ENCODE measurements around the gene USHBP1.

USHBP1 gene

GRCh38 chr19:17210296-17210695, 54.2 kb downstream of the USHBP1 start:
- no peak for DNase-seq (ENCODE audit: low read depth)

DNA sequence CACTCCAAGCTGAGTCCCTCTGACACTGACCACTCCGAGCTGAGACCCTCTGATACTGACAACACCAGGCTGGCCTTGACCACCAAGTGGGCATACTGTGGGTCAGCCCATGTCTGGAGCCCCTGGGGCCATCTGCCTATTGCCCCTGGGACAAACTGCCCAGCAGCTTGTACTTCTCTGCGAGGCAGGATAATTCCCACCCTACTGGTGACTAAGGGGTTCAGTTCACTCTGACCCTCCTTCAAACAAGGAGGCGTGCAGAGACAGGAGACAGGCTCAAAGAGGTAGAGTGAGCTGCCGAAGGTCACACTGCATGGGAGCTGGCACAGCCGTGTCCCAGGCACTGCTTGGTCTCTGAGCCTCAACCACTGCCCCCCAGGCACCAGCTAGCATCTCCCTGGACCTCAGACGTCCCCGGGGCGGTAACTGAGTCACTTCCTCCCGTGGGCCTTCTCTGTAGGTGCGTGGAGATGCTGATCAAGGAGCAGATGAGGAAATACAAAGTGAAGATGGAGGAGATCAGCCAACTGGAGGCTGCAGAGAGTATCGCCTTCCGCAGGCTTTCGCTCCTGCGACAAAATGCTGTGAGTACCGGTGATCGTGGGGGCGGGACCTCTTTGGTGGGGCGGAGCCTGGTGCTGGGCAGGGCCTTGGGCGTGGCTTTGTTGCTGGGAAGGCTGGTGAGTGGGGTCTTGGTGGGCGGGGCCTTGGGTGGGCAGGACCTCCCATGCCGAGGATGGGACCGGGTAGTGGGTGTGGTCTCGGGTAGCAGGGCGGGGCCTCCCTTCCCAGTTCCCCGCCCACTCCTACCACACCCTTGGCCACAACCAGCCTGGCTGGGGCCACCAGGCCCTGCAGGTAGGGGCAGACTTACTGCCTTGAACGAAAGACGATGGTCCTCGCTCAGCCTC, 55.2 kb downstream of the USHBP1 start:
- DNase-seq (ENCODE audit: low read depth), result no peak

GRCh38 chr19:17206736-17207581, 57.6 kb downstream of the USHBP1 start:
- DNase-seq (ENCODE audit: low read depth), result no peak

- DNase-seq (ENCODE audit: low read depth), result no peak
Observed at GRCh38 chr19:17205237-17206140, 59.1 kb downstream of the USHBP1 start.

- DNase-seq (ENCODE audit: low read depth), result no peak
Observed at GRCh38 chr19:17202713-17203112, 61.8 kb downstream of the USHBP1 start.

- DNase-seq (ENCODE audit: low read depth), result no peak
Observed at GRCh38 chr19:17202249-17202648, 62.3 kb downstream of the USHBP1 start.

GRCh38 chr19:17200408-17201079, 64.0 kb downstream of the USHBP1 start:
- no peak for DNase-seq (ENCODE audit: low read depth)
